Type B pancreatic cell (in vitro differentiated cells): ENCODE measurements around the gene UBL4A. TPM values are rescaled to one million over a fixed set of nuclear protein-coding genes. Genes with fewer than 3 reads are reported as not detected.

Experiments
- DNase-seq: peaks from one replicate; pipeline ENCODE4 v3.0.0; 2021; ENCODE audit warnings: mixed read lengths; ENCODE audit not compliant: unreplicated experiment; ENCODE audit errors: extremely low spot score
- H3K27ac Mint-ChIP-seq: 2 replicates; pipeline ENCODE4 v1.8.0; 2021; ENCODE audit warnings: mild to moderate bottlenecking, mixed read lengths
- H3K27me3 Mint-ChIP-seq: 2 replicates; pipeline ENCODE4 v1.8.0; 2021; ENCODE audit warnings: mixed read lengths
- H3K36me3 Mint-ChIP-seq: 2 replicates; pipeline ENCODE4 v1.8.0; 2021; ENCODE audit warnings: mixed read lengths
- H3K4me1 Mint-ChIP-seq: one replicate; pipeline ENCODE4 v1.8.0; 2021; ENCODE audit warnings: mixed read lengths; ENCODE audit not compliant: unreplicated experiment
- H3K4me3 Mint-ChIP-seq: 2 replicates; pipeline ENCODE4 v1.8.0; 2021; ENCODE audit warnings: mild to moderate bottlenecking, mixed read lengths
- H3K9me3 Mint-ChIP-seq: 2 replicates; pipeline ENCODE4 v1.8.0; 2021; ENCODE audit warnings: mixed read lengths
- CTCF ChIP-seq: fragments of 200-600 bp; sonication (generic); conservative IDR thresholded peaks from 2 replicates; pipeline ENCODE4 v1.5.0; 2021; ENCODE audit warnings: antibody characterized with exemption, mild to moderate bottlenecking
- total RNA-seq: library from RNA; stranded (reverse); gene quantifications from 2 replicates; pipeline ENCODE4 v1.2.1, GENCODE V29; 2021; ENCODE audit warnings: low replicate concordance

The UBL4A gene
- total RNA-seq, 1 donor from 2014 or later, result 23.3 TPM

GRCh38 chrX:154530286-154530685 is 43.9 kb upstream of the UBL4A start:
- Mint-ChIP-seq H3K9me3 (peaks cover 4% of the 10 kb centered on the region), H3K36me3 (peaks cover 3% of the 10 kb centered on the region), H3K4me1 (no peaks in the 10 kb centered on the region), H3K27ac (peak overlapping the region; percentile 43), H3K27me3 (no peaks in the 10 kb centered on the region), H3K4me3 (no peak overlapping the region)
- DNase-seq, result no peak
- TF ChIP-seq CTCF, result no peak

GRCh38 chrX:154529206-154529612 is 42.8 kb upstream of the UBL4A start:
- no peaks in the 10 kb centered on the region for H3K4me1 Mint-ChIP-seq
- H3K36me3 Mint-ChIP-seq, result peaks cover 3% of the 10 kb centered on the region
- H3K9me3 Mint-ChIP-seq, result peaks cover 4% of the 10 kb centered on the region
- H3K27me3 Mint-ChIP-seq, result no peaks in the 10 kb centered on the region
- H3K27ac Mint-ChIP-seq, result no peak overlapping the region
- no peak overlapping the region for H3K4me3 Mint-ChIP-seq
- no peak for TF ChIP-seq CTCF
- DNase-seq, result no peak

- Mint-ChIP-seq H3K4me1 (no peaks in the 10 kb centered on the region), H3K4me3 (peak overlapping the region; percentile 62), H3K27me3 (no peaks in the 10 kb centered on the region), H3K27ac (peak overlapping the region; percentile 93), H3K36me3 (peaks cover 3% of the 10 kb centered on the region), H3K9me3 (peaks cover 4% of the 10 kb centered on the region)
- DNase-seq, result no peak
- peak; percentile 66 for TF ChIP-seq CTCF
Measured at GRCh38 chrX:154526901-154527675, 40.7 kb upstream of the UBL4A start.

GRCh38 chrX:154525606-154526490 is 39.4 kb upstream of the UBL4A start:
- Mint-ChIP-seq H3K36me3 (peaks cover 3% of the 10 kb centered on the region), H3K4me3 (peak overlapping the region; percentile 69), H3K9me3 (peaks cover 4% of the 10 kb centered on the region), H3K27me3 (no peaks in the 10 kb centered on the region), H3K4me1 (no peaks in the 10 kb centered on the region), H3K27ac (peak overlapping the region; percentile 94)
- TF ChIP-seq CTCF, result no peak
- no peak for DNase-seq

- no peaks in the 10 kb centered on the region for H3K9me3 Mint-ChIP-seq
- no peak for DNase-seq
Measured at GRCh38 chrX:154519389-154519788, 33.0 kb upstream of the UBL4A start.

More at GRCh38 chrX:154519389-154519788, 33.0 kb upstream of the UBL4A start:
- Mint-ChIP-seq H3K36me3 (no peaks in the 10 kb centered on the region), H3K27me3 (no peaks in the 10 kb centered on the region), H3K4me3 (no peak overlapping the region), H3K4me1 (peaks cover 11% of the 10 kb centered on the region), H3K27ac (no peak overlapping the region)
- no peak for TF ChIP-seq CTCF
